NCI-H1048 (cell line): Measurements from ENCODE around the gene GZMA.

Experiments
- DNase-seq: peaks from one replicate; lab custom pipeline; 2025; lab: John Stamatoyannopoulos, UW

The GZMA gene

GRCh38 chr5:55110217-55110616 lies 7.8 kb downstream of the GZMA start:
- DNase-seq: no peak

- DNase-seq: no peak
Measured at GRCh38 chr5:55113327-55113726, 10.9 kb downstream of the GZMA start.

GRCh38 chr5:55114061-55114460 lies 11.6 kb downstream of the GZMA start:
- no peak for DNase-seq

- no peak for DNase-seq
Measured at GRCh38 chr5:55123365-55123764, 20.9 kb downstream of the GZMA start.

GRCh38 chr5:55134053-55134722 lies 31.7 kb downstream of the GZMA start:
- no peak for DNase-seq

- no peak for DNase-seq
Measured at GRCh38 chr5:55136521-55136920, 34.1 kb downstream of the GZMA start.

GRCh38 chr5:55140908-55141665 lies 38.6 kb downstream of the GZMA start:
- no peak for DNase-seq

- DNase-seq: no peak
Measured at GRCh38 chr5:55141945-55142690, 39.7 kb downstream of the GZMA start.

GRCh38 chr5:55143624-55144023 lies 41.2 kb downstream of the GZMA start:
- DNase-seq: no peak

- DNase-seq: no peak
Measured at GRCh38 chr5:55146080-55146479, 43.6 kb downstream of the GZMA start.

- DNase-seq: peak; percentile 77
Measured at GRCh38 chr5:55146543-55147151, 44.2 kb downstream of the GZMA start.

- DNase-seq: no peak
Measured at GRCh38 chr5:55149308-55149795, 46.9 kb downstream of the GZMA start.

GRCh38 chr5:55151923-55152842 lies 49.7 kb downstream of the GZMA start:
- DNase-seq: no peak

- no peak for DNase-seq
Measured at GRCh38 chr5:55154873-55155272, 52.4 kb downstream of the GZMA start.
